GM12872 (cell line): ENCODE data around the gene DGKD.

Source experiments
- CTCF ChIP-seq: IDR thresholded peaks from 3 replicates; pipeline ENCODE4 v1.5.1; 2011; ENCODE audit warnings: low read depth, mild to moderate bottlenecking, low read length, moderate library complexity; ENCODE audit not compliant: insufficient read depth

Gene DGKD

DNA sequence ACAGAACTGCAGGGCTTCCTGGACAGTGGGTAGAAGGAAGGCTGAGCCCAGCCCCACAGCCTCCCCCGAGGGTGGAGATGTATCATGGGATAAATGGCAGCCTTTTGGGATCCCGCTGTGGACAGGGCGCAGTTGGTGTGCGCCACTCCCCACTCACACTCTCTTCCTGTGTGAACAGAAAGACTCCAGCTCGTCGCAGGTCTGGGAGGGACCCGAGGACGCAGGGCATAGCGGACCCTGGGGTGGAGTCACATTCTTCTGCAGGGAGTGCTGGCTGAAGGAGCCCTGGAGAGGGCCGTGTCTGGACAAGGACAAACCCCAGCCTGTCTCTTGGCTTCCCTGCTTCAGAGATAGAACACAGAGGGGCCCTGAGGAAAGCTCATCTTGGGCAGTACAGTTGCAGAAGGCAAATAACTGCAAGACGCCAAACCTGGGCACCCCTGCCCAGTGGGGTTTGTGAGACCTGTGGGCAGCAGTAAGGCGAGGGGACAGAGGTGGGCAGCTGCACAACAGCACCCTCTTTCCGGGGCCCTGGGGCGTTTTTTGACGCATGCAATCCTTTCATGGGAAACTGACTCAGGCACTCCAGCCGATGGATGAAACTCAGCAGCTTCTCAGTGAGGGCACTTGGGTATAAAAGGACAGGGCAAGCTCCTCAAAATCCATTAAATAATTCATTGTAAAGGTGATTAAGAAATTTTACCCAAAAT is 110.4 kb downstream of the DGKD start:
- TF ChIP-seq CTCF = no peak

DNA sequence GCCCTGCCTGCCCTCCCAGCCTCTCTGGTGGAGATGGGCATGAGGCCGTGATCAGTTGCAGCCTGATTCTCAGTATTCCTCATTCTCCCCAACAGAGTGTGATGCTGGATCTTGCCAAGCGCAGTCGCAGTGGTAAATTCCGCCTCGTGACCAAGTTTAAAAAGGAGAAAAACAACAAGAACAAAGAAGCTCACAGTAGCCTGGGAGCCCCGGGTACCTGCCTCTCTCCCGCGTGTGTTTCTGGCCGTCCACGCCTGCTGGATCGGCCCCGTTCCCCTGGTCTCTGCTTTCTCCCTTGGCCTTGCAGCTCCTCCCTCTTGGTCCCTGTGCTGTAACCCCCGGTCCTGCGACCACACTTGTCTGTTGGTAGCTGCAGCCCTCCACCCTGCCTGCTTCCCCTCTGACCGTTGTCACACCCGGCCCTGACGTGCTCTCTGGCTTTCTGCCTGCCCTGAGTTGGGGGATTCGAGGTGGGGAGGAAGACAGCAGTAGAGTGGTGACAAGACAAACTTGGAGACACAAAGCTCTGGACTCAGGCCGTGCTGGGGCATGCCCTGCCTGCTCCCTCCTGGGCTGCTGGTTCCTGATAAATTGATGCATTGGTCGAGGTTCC is 112.8 kb downstream of the DGKD start:
- TF ChIP-seq CTCF = no peak

- TF ChIP-seq CTCF = no peak
These were observed 113.9 kb downstream of the DGKD start for GRCh38 chr2:233468047-233468740.

DNA sequence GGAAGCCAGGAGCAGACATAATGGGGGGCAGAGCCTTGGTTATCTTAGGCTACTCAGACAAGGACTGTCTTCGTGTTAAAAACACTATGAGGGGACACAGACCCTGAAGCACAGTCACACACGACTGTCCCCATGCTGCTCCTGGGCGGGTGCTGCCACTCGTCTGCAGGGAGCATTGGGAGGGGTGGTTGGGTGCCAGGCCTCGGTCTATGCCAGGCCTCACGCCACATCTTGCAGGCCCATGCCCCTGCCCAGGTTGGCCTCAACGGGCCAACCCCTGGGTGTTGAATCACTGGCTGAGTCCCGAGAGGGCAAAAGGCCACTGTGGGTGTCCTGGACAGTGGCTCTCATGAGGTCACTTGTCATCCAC is 114.4 kb downstream of the DGKD start:
- no peak for TF ChIP-seq CTCF

DNA sequence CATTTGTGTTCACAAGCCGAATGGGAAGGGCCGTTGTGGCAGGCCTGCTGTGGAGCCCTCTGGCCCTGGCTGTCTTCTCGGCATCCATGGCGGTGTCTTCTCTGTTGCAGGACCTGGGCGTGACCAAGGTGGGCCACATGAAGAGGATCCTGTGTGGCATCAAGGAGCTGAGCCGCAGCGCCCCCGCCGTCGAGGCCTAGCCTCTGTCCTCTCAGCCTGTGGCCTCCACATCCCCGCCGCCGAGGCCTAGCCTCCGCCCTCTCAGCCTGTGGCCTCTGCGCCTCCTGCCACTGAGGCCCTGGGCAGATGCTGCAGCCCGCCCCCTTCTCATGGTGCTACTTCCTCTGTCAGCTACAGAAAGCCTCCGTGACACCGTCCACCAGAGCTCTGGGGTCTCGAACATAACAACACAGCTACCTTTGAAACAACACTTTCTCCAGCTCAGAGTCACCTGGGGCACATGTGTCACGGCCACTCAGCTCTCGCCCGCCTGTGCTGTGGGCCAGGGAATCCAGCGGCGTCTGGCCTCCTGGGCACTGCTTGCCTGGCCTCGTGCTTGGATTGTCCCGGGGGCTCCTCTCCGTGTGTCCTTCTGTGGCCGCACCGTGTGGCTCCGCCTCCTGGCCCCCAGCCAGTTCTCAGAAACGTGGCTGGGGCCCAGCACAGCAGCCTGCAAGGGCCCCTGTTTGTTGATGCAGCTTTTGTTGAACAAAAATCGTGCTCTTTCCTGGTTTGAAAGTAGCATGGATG is 115.1 kb downstream of the DGKD start:
- no peak for TF ChIP-seq CTCF

- TF ChIP-seq CTCF = no peak
These were observed 115.9 kb downstream of the DGKD start for GRCh38 chr2:233470011-233470687.

- TF ChIP-seq CTCF = no peak
These were observed 116.5 kb downstream of the DGKD start for GRCh38 chr2:233470839-233471238.
